ENCODE results near the gene L3MBTL4.

The L3MBTL4 gene

DNA sequence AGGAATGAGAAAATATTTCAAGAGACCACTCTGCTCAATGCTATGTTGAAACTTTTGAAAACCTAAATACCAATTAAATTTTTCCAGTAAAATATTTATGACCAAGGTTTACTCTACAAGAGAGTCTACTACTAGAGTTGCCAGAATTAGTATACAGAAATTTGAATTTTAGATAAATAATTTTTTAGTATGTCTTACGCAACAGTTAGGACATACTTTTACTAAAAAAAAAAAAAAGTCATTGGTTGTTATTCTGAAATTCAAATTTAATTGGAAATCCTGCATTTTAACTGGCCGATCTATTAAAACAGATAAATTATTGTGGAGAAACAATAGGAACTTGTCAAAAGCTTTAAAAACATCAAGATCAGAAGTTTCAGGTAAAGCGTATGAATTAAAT, 470.3 kb downstream of the L3MBTL4 start:
- Histone ChIP-seq H3K27me3 (replicated peaks in 2 of 5; ENCODE audit: control insufficient read depth in 4 of 5, insufficient read depth in 5 of 5, low read length in 4 of 5) (peaks cover 0 to 3% (median 0%) of the 10 kb centered on the region in 5 experiments), H3K27ac (ENCODE audit: insufficient read depth in 1 of 2, low read depth in 1 of 2, low read length in 2 of 2, poor library complexity in 1 of 2, severe bottlenecking in 2 of 2) (no peak overlapping the region), H3K4me1 (ENCODE audit: control extremely low read depth in 1 of 4, control insufficient read depth in 4 of 4, insufficient read depth in 4 of 4, low read length in 3 of 4) (peaks cover 0 to 4% (median 0%) of the 10 kb centered on the region in 4 experiments), H3K9me3 (ENCODE audit: control extremely low read depth in 1 of 5, control insufficient read depth in 4 of 5, insufficient read depth in 2 of 5, low read depth in 1 of 5, low read length in 4 of 5) (no peaks in the 10 kb centered on the region), H3K4me3 (ENCODE audit: control insufficient read depth in 1 of 7, extremely low read depth in 1 of 7, insufficient read depth in 4 of 7, low read depth in 2 of 7, low read length in 6 of 7) (no peak overlapping the region), H3K36me3 (ENCODE audit: control insufficient read depth in 4 of 4, insufficient read depth in 4 of 4, low read length in 3 of 4) (no peaks in the 10 kb centered on the region)
- no peak for DNase-seq
- WGBS (ENCODE audit: insufficient coverage): no CpG with 5 or more reads among the region's 3 CpGs
- POLR2A ChIA-PET: no interaction called here
- CTCF ChIA-PET: no interaction called here

DNA sequence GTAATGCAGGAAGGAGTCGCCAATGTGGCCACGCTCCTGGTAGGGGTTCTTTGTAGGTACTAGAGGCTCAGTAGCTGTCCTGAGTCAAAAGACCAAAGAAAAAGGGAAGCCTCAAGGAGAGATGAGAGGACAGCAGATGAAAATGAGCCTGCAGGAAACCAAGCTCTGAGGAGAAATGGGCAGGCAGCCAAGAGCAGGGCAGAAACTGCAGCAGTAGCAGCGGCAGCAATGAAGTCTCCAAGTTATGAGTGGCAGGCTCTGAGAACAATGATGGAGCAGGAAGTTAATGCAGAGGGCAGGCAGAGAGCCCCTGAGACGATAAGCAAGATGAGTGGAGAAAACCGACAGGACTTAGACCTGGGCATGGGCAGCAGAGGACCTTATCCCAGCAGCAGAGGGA, 471.2 kb downstream of the L3MBTL4 start:
- POLR2A ChIA-PET: no interaction called here
- Histone ChIP-seq H3K9me3 (ENCODE audit: control extremely low read depth in 1 of 5, control insufficient read depth in 4 of 5, insufficient read depth in 2 of 5, low read depth in 1 of 5, low read length in 4 of 5) (no peaks in the 10 kb centered on the region), H3K27ac (ENCODE audit: insufficient read depth in 1 of 2, low read depth in 1 of 2, low read length in 2 of 2, poor library complexity in 1 of 2, severe bottlenecking in 2 of 2) (no peak overlapping the region), H3K4me3 (ENCODE audit: control insufficient read depth in 1 of 7, extremely low read depth in 1 of 7, insufficient read depth in 4 of 7, low read depth in 2 of 7, low read length in 6 of 7) (no peak overlapping the region), H3K4me1 (ENCODE audit: control extremely low read depth in 1 of 4, control insufficient read depth in 4 of 4, insufficient read depth in 4 of 4, low read length in 3 of 4) (peaks cover 0 to 4% (median 0%) of the 10 kb centered on the region in 4 experiments), H3K27me3 (replicated peaks in 2 of 5; ENCODE audit: control insufficient read depth in 4 of 5, insufficient read depth in 5 of 5, low read length in 4 of 5) (peaks cover 0 to 3% (median 0%) of the 10 kb centered on the region in 5 experiments), H3K36me3 (ENCODE audit: control insufficient read depth in 4 of 4, insufficient read depth in 4 of 4, low read length in 3 of 4) (no peaks in the 10 kb centered on the region)
- CTCF ChIA-PET: no interaction called here
- peak in 1 of 3 donors; percentile 28 for DNase-seq
- WGBS (ENCODE audit: insufficient coverage): 52% methylated on average over 5 of the region's 5 CpGs

DNA sequence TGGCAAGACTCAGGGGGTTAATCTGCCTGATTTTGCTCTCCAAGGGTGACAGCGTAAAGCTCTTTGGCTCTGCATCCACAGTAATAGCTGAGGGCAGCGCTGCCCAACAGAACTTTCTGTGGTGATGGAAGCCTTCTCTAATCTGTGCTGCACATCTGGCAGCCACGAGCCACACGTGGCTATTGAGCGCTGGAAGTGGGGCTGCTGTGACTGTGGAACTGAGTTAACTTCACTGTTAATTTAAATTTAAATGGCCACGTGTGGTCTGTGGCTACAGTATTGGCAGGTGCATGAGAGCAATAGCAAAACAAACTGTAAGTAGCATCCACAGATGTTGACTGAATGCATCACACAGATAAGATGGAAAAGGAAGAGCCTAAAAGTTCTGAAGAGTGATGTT, 472.1 kb downstream of the L3MBTL4 start:
- peak; percentile 1 to 75 (median 51) for DNase-seq
- peaks cover 0 to 3% (median 0%) of the 10 kb centered on the region in 5 experiments for H3K27me3 ChIP-seq (replicated peaks in 2 of 5; ENCODE audit: control insufficient read depth in 4 of 5, insufficient read depth in 5 of 5, low read length in 4 of 5)
- H3K36me3 ChIP-seq (ENCODE audit: control insufficient read depth in 4 of 4, insufficient read depth in 4 of 4, low read length in 3 of 4): no peaks in the 10 kb centered on the region
- H3K4me3 ChIP-seq (ENCODE audit: control insufficient read depth in 1 of 7, extremely low read depth in 1 of 7, insufficient read depth in 4 of 7, low read depth in 2 of 7, low read length in 6 of 7): no peak overlapping the region
- peaks cover 0 to 4% (median 0%) of the 10 kb centered on the region in 4 experiments for H3K4me1 ChIP-seq (ENCODE audit: control extremely low read depth in 1 of 4, control insufficient read depth in 4 of 4, insufficient read depth in 4 of 4, low read length in 3 of 4)
- POLR2A ChIA-PET: no interaction called here
- CTCF ChIA-PET: no interaction called here
- WGBS (ENCODE audit: insufficient coverage): 36% methylated on average over 4 of the region's 6 CpGs
- no peaks in the 10 kb centered on the region for H3K9me3 ChIP-seq (ENCODE audit: control extremely low read depth in 1 of 5, control insufficient read depth in 4 of 5, insufficient read depth in 2 of 5, low read depth in 1 of 5, low read length in 4 of 5)
- H3K27ac ChIP-seq (ENCODE audit: insufficient read depth in 1 of 2, low read depth in 1 of 2, low read length in 2 of 2, poor library complexity in 1 of 2, severe bottlenecking in 2 of 2): no peak overlapping the region

DNA sequence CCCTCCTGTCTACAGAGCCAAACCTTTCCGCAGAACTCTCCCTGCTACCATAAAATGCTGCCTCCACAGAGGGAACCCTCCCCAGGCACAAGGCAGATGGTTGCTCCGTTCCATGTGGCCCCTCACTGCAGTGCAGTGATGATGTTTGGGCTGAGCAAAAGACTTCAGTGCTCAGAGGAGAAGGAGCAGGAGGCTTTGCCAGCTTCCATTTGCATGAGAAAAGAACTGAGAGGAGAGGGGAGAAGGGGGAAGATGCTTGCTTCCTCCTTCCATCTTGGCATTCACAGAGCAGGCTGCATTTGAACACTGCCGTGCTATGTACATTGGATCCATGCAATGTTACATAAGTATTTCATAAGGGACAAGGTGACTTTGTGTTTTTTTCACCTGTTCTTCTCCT, 472.8 kb downstream of the L3MBTL4 start:
- DNase-seq: peak in 1 of 3 donors; percentile 4
- Histone ChIP-seq H3K27me3 (replicated peaks in 2 of 5; ENCODE audit: control insufficient read depth in 4 of 5, insufficient read depth in 5 of 5, low read length in 4 of 5) (peaks cover 0 to 3% (median 0%) of the 10 kb centered on the region in 5 experiments), H3K4me1 (ENCODE audit: control extremely low read depth in 1 of 4, control insufficient read depth in 4 of 4, insufficient read depth in 4 of 4, low read length in 3 of 4) (peaks cover 0 to 4% (median 0%) of the 10 kb centered on the region in 4 experiments), H3K9me3 (ENCODE audit: control extremely low read depth in 1 of 5, control insufficient read depth in 4 of 5, insufficient read depth in 2 of 5, low read depth in 1 of 5, low read length in 4 of 5) (no peaks in the 10 kb centered on the region), H3K4me3 (ENCODE audit: control insufficient read depth in 1 of 7, extremely low read depth in 1 of 7, insufficient read depth in 4 of 7, low read depth in 2 of 7, low read length in 6 of 7) (no peak overlapping the region), H3K36me3 (ENCODE audit: control insufficient read depth in 4 of 4, insufficient read depth in 4 of 4, low read length in 3 of 4) (no peaks in the 10 kb centered on the region), H3K27ac (ENCODE audit: insufficient read depth in 1 of 2, low read depth in 1 of 2, low read length in 2 of 2, poor library complexity in 1 of 2, severe bottlenecking in 2 of 2) (no peak overlapping the region)
- ChIA-PET POLR2A (no interaction called here), CTCF (no interaction called here)
- WGBS (ENCODE audit: insufficient coverage): 90% methylated on average over 2 of the region's 3 CpGs

DNA sequence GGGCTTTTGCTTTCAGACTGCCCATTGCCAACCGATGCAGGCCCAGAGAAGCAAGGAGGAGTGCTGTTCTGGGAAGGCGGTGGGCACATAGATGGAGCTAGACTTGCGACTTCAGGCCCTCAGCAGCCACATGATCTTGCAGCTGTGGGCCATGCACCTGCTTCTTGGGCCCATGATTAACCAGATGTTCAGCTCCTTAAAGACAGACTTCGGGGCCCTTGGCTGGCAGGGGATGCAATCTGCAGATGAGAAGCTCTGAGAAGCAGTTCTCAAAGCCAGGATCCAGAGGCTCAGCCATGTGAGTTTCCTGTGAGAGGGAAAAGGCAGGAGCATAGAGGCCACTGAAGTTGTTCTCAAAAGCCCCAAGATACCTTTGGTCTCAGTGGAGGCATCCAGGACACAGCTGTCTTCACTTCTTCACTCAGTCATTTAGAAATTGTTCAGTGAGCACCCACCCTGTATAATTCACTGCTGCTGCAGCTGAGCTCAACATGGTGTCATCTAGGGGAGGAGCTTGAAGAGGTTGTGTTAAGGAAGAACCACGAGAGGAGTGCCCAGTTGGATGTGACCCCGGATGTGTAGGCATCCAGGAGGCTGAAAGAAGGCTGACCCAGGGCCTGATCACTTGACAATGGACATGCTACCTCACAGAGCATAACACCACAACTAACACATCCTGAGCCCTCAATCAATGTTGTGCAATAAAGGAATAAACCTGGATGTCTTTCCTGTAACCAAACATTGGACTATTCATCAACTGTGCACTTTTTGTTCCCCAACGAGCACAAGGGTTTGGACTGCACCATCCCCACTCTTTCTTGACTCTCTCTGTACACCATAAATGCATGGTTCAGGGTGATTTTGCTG, 474.7 kb downstream of the L3MBTL4 start:
- 96% methylated on average over 7 of the region's 7 CpGs for WGBS (ENCODE audit: insufficient coverage)
- no peak for DNase-seq
- H3K27me3 ChIP-seq (replicated peaks in 2 of 5; ENCODE audit: control insufficient read depth in 4 of 5, insufficient read depth in 5 of 5, low read length in 4 of 5): peaks cover 0 to 3% (median 0%) of the 10 kb centered on the region in 5 experiments
- H3K9me3 ChIP-seq (ENCODE audit: control extremely low read depth in 1 of 5, control insufficient read depth in 4 of 5, insufficient read depth in 2 of 5, low read depth in 1 of 5, low read length in 4 of 5): no peaks in the 10 kb centered on the region
- H3K27ac ChIP-seq (ENCODE audit: insufficient read depth in 1 of 2, low read depth in 1 of 2, low read length in 2 of 2, poor library complexity in 1 of 2, severe bottlenecking in 2 of 2): no peak overlapping the region
- no peaks in the 10 kb centered on the region for H3K36me3 ChIP-seq (ENCODE audit: control insufficient read depth in 4 of 4, insufficient read depth in 4 of 4, low read length in 3 of 4)
- POLR2A ChIA-PET: no interaction called here
- H3K4me1 ChIP-seq (ENCODE audit: control extremely low read depth in 1 of 4, control insufficient read depth in 4 of 4, insufficient read depth in 4 of 4, low read length in 3 of 4): peaks cover 0 to 4% (median 0%) of the 10 kb centered on the region in 4 experiments
- no peak overlapping the region for H3K4me3 ChIP-seq (ENCODE audit: control insufficient read depth in 1 of 7, extremely low read depth in 1 of 7, insufficient read depth in 4 of 7, low read depth in 2 of 7, low read length in 6 of 7)
- CTCF ChIA-PET: no interaction called here

DNA sequence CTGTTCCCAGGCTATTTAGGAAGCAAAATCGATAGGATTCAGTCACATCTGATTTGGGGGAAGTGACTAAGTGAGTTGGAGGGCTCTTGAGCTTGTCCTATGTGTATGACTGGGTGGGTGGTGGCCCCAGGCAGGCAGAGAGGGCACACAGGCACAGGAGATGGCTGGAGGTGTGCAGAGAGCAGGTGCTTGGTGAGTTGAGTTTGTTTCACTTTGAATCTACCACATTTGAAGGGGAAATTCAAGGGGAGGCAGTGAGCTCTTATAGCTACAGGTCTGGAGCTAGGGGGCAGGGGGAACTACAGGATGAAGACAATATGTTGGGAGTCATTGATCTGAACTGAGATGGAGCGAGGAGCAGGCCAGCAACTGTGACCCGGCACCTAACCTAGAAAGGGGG, 476.9 kb downstream of the L3MBTL4 start:
- Histone ChIP-seq H3K9me3 (ENCODE audit: control extremely low read depth in 1 of 5, control insufficient read depth in 4 of 5, insufficient read depth in 2 of 5, low read depth in 1 of 5, low read length in 4 of 5) (no peaks in the 10 kb centered on the region), H3K27ac (ENCODE audit: insufficient read depth in 1 of 2, low read depth in 1 of 2, low read length in 2 of 2, poor library complexity in 1 of 2, severe bottlenecking in 2 of 2) (no peak overlapping the region), H3K4me1 (ENCODE audit: control extremely low read depth in 1 of 4, control insufficient read depth in 4 of 4, insufficient read depth in 4 of 4, low read length in 3 of 4) (no peaks in the 10 kb centered on the region), H3K4me3 (ENCODE audit: control insufficient read depth in 1 of 7, extremely low read depth in 1 of 7, insufficient read depth in 4 of 7, low read depth in 2 of 7, low read length in 6 of 7) (no peak overlapping the region), H3K36me3 (ENCODE audit: control insufficient read depth in 4 of 4, insufficient read depth in 4 of 4, low read length in 3 of 4) (no peaks in the 10 kb centered on the region), H3K27me3 (replicated peaks in 2 of 5; ENCODE audit: control insufficient read depth in 4 of 5, insufficient read depth in 5 of 5, low read length in 4 of 5) (peaks cover 0 to 4% (median 0%) of the 10 kb centered on the region in 5 experiments)
- ChIA-PET CTCF (interaction anchor here (1.3 kb wide), 1 partner anchor 40 kb away, joined by 3 read pairs; no protein-coding TSS in a partner anchor), POLR2A (no interaction called here)
- no peak for DNase-seq
- 97% methylated on average over 3 of the region's 3 CpGs for WGBS (ENCODE audit: insufficient coverage)

DNA sequence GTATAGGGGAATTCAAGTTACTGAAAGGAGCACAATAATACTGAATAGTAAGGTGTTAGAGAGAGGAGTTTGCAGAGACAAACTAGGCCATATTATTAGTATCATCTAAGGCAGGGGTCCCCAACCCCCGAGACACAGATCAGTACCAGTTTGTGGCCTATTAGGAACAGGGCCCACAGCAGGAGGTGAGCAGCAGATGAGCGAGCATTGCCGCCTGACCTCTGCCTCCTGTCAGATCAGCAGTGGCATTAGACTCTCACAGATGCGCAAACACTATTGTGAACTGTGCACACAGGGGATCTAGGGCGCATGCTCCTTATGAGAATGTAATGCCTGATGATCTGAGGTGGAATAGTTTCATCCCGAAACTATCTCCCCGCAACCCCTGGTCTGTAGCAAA, 477.6 kb downstream of the L3MBTL4 start:
- H3K27ac ChIP-seq (ENCODE audit: insufficient read depth in 1 of 2, low read depth in 1 of 2, low read length in 2 of 2, poor library complexity in 1 of 2, severe bottlenecking in 2 of 2): no peak overlapping the region
- ChIA-PET POLR2A (no interaction called here), CTCF (no interaction called here)
- no peaks in the 10 kb centered on the region for H3K9me3 ChIP-seq (ENCODE audit: control extremely low read depth in 1 of 5, control insufficient read depth in 4 of 5, insufficient read depth in 2 of 5, low read depth in 1 of 5, low read length in 4 of 5)
- H3K4me1 ChIP-seq (ENCODE audit: control extremely low read depth in 1 of 4, control insufficient read depth in 4 of 4, insufficient read depth in 4 of 4, low read length in 3 of 4): no peaks in the 10 kb centered on the region
- H3K36me3 ChIP-seq (ENCODE audit: control insufficient read depth in 4 of 4, insufficient read depth in 4 of 4, low read length in 3 of 4): no peaks in the 10 kb centered on the region
- H3K4me3 ChIP-seq (ENCODE audit: control insufficient read depth in 1 of 7, extremely low read depth in 1 of 7, insufficient read depth in 4 of 7, low read depth in 2 of 7, low read length in 6 of 7): no peak overlapping the region
- 99% methylated on average over 7 of the region's 7 CpGs for WGBS (ENCODE audit: insufficient coverage)
- peaks cover 0 to 8% (median 0%) of the 10 kb centered on the region in 5 experiments for H3K27me3 ChIP-seq (replicated peaks in 2 of 5; ENCODE audit: control insufficient read depth in 4 of 5, insufficient read depth in 5 of 5, low read length in 4 of 5)
- DNase-seq: no peak

Measured in common myeloid progenitor, CD34-positive (primary cell).